ENCODE results near the gene EPS15. TPM values are rescaled to one million over a fixed set of nuclear protein-coding genes. Genes with fewer than 3 reads are reported as not detected.

The EPS15 gene
- total and polyA plus RNA-seq, 2 of the 8 experiments (the other 6 are each of a cell fraction or from before 2014, with no cell fraction given): 15.9 to 57.2 TPM

DNA sequence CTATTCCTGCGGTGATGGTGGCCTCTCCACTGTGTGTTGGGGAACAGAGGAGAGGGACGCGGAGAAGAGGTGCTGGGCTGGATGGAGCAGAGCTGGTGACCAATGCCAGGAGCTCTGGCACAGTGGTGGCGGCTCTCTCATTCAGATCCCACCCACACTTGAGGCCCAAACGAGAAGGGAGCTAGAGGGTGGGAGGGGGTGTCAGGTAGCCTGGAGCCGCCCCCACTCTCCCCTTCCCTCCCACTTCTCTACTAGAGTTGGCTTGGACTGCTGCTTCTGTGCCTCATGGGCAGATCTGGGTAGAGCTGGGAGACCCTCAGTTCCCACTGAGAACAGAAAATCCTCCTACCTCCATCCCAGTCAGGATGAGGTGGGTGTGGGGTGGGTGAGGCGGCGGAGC, 192.2 kb downstream of the EPS15 start (continued):
- no peak for TF ChIP-seq TBP (IDR thresholded peaks at IDR 0.05; ENCODE audit: low read depth, low read length)

Measured in H1 (cell line).